ENCODE measurements around the gene XKR8.

DNA sequence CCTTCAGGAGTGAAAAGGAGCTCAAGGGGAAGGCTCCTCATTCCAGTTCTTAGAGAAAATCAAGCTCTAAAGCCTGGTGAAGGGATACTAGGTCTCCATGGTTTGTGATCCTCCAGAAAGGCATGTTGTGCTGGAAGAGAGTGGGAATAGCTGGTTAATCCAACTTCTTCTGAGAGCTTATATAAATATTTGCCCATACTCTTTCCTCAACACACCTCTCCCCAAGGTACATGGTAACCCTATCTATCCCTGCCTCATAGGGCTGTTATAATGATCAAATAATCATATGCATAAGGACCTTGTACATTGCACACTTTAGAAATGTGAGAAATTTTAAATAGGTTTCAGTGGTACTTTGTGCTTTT, 14.6 kb downstream of the XKR8 start:
- no peak for TF ChIP-seq POLR2A (IDR thresholded peaks at IDR 0.05)
- TF ChIP-seq, protein P1, sequence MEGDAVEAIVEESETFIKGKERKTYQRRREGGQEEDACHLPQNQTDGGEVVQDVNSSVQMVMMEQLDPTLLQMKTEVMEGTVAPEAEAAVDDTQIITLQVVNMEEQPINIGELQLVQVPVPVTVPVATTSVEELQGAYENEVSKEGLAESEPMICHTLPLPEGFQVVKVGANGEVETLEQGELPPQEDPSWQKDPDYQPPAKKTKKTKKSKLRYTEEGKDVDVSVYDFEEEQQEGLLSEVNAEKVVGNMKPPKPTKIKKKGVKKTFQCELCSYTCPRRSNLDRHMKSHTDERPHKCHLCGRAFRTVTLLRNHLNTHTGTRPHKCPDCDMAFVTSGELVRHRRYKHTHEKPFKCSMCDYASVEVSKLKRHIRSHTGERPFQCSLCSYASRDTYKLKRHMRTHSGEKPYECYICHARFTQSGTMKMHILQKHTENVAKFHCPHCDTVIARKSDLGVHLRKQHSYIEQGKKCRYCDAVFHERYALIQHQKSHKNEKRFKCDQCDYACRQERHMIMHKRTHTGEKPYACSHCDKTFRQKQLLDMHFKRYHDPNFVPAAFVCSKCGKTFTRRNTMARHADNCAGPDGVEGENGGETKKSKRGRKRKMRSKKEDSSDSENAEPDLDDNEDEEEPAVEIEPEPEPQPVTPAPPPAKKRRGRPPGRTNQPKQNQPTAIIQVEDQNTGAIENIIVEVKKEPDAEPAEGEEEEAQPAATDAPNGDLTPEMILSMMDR (IDR thresholded peaks at IDR 0.05) = no peak

Data from heart left ventricle (tissue), 13 donors.